Osteoblast (primary cell): Measurements from ENCODE around the gene NAV2. TPM values are rescaled to one million over a fixed set of nuclear protein-coding genes. Genes with fewer than 3 reads are reported as not detected.
A peak's percentile ranks its signal among the peaks of the same experiment; 100 is the strongest.

Source experiments
- DNase-seq: peaks from one replicate; pipeline ENCODE4 v3.0.0; 2011; ENCODE audit warnings: low spot score, mixed read lengths; ENCODE audit not compliant: insufficient read length; ENCODE audit errors: missing footprints
- H2AFZ ChIP-seq: 2 replicates; pipeline ENCODE4 v1.6.0; 2011; ENCODE audit warnings: mild to moderate bottlenecking, low read length
- H3K27ac ChIP-seq: 2 replicates; pipeline ENCODE4 v1.5.1; 2011; ENCODE audit warnings: mild to moderate bottlenecking, low read depth, low read length, moderate library complexity
- H3K27me3 ChIP-seq: 2 replicates; pipeline ENCODE4 v1.6.0; 2012; ENCODE audit warnings: mild to moderate bottlenecking, control low read depth, inconsistent platforms, low read length, moderate library complexity; ENCODE audit not compliant: insufficient read depth
- H3K36me3 ChIP-seq: 2 replicates; pipeline ENCODE4 v1.5.1; 2011; ENCODE audit warnings: mild to moderate bottlenecking, low read length, control low read depth, moderate library complexity; ENCODE audit not compliant: insufficient read depth
- H3K4me1 ChIP-seq: 2 replicates; pipeline ENCODE4 v1.5.1; 2011; ENCODE audit warnings: mild to moderate bottlenecking, low read length, control low read depth, moderate library complexity; ENCODE audit not compliant: insufficient read depth
- H3K4me2 ChIP-seq: 2 replicates; pipeline ENCODE4 v1.6.0; 2011; ENCODE audit warnings: mild to moderate bottlenecking, low read length; ENCODE audit not compliant: insufficient read depth
- H3K4me3 ChIP-seq: fragments of 200-600 bp; sonication (generic); 3 replicates; pipeline ENCODE4 v1.5.1; 2012; ENCODE audit warnings: mild to moderate bottlenecking, low read length, inconsistent platforms; ENCODE audit not compliant: insufficient read depth
- H3K79me2 ChIP-seq: 2 replicates; pipeline ENCODE4 v1.6.0; 2012; ENCODE audit warnings: mild to moderate bottlenecking, low read length, control low read depth, inconsistent platforms; ENCODE audit not compliant: insufficient read depth
- H3K9me3 ChIP-seq: 2 replicates; pipeline ENCODE4 v1.5.1; 2011; ENCODE audit warnings: low read depth, low read length, control low read depth
- H4K20me1 ChIP-seq: 2 replicates; pipeline ENCODE4 v1.6.0; 2012; ENCODE audit warnings: mild to moderate bottlenecking, low read length, control low read depth; ENCODE audit not compliant: insufficient read depth
- total RNA-seq: library from RNA; depleted of rRNA; stranded (reverse); fragments of >200 nt; gene quantifications from 2 replicates; pipeline ENCODE4 v1.2.3, GENCODE V29; 2012
- TF ChIP-seq, protein P1 (sequence below): IDR thresholded peaks from 2 replicates; pipeline ENCODE4 v1.5.1; 2011; ENCODE audit warnings: mild to moderate bottlenecking, low read depth, low read length, moderate library complexity; ENCODE audit errors: extremely low read depth

Gene NAV2
- total RNA-seq, 1 donor = 8.7 TPM

DNA sequence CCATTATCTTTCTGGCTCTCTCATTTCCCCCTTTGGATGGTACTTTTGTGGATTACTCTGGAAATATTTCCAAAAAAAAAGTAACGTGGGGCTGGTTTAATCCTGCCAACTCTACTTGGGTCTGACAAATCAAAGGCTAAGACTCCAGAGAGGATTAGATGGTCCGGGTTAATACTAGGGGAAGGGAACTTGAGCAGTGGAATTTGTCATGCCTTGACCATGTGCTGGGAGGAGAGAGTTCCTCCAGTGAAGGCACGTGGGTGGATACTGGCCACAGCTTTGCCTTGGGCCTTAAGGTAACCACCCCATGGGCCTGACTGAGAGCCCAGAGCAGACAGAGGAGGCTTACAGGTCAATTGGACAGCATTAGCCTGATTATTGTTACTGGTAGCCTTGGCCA lies 120.3 kb downstream of the NAV2 start:
- Histone ChIP-seq H3K27me3 (no peaks in the 10 kb centered on the region), H3K4me1 (no peaks in the 10 kb centered on the region), H3K4me3 (no peak overlapping the region), H4K20me1 (peaks cover 13% of the 10 kb centered on the region), H2AFZ (no peak overlapping the region), H3K4me2 (no peak overlapping the region), H3K27ac (no peak overlapping the region), H3K9me3 (no peaks in the 10 kb centered on the region), H3K79me2 (peaks cover 91% of the 10 kb centered on the region), H3K36me3 (peaks cover 18% of the 10 kb centered on the region)
- TF ChIP-seq, protein P1, sequence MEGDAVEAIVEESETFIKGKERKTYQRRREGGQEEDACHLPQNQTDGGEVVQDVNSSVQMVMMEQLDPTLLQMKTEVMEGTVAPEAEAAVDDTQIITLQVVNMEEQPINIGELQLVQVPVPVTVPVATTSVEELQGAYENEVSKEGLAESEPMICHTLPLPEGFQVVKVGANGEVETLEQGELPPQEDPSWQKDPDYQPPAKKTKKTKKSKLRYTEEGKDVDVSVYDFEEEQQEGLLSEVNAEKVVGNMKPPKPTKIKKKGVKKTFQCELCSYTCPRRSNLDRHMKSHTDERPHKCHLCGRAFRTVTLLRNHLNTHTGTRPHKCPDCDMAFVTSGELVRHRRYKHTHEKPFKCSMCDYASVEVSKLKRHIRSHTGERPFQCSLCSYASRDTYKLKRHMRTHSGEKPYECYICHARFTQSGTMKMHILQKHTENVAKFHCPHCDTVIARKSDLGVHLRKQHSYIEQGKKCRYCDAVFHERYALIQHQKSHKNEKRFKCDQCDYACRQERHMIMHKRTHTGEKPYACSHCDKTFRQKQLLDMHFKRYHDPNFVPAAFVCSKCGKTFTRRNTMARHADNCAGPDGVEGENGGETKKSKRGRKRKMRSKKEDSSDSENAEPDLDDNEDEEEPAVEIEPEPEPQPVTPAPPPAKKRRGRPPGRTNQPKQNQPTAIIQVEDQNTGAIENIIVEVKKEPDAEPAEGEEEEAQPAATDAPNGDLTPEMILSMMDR = no peak
- DNase-seq = no peak

GRCh38 chr11:19834771-19835170 lies 122.1 kb downstream of the NAV2 start:
- DNase-seq = peak; percentile 60
- Histone ChIP-seq H4K20me1 (peaks cover 8% of the 10 kb centered on the region), H3K27ac (no peak overlapping the region), H3K79me2 (peaks cover 91% of the 10 kb centered on the region), H3K9me3 (no peaks in the 10 kb centered on the region), H2AFZ (no peak overlapping the region), H3K27me3 (no peaks in the 10 kb centered on the region), H3K36me3 (peaks cover 18% of the 10 kb centered on the region), H3K4me2 (no peak overlapping the region), H3K4me1 (peaks cover 9% of the 10 kb centered on the region), H3K4me3 (no peak overlapping the region)
- TF ChIP-seq, protein P1 = no peak

DNA sequence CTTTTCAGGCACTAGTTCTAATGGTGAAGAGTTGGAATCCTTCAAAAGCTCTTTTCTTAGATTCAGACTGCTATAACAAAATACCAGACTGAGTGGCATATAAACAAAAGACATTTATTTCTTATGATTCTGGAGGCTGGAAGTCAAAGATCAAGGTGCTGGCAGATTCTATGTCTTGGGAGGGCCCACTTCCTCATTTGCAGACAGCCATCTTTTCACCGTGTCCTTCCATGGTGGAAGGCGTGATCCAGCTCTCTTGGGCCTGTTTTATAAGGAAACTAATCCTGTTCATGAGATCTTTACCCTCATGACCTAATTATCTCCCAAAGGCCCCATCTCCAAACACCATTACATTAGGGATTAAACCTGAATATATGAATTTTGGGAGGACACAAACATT lies 124.0 kb downstream of the NAV2 start:
- no peaks in the 10 kb centered on the region for H3K9me3 ChIP-seq
- peaks cover 9% of the 10 kb centered on the region for H3K4me1 ChIP-seq
- no peak for DNase-seq
- H3K4me2 ChIP-seq = no peak overlapping the region
- no peak overlapping the region for H2AFZ ChIP-seq
- H3K27me3 ChIP-seq = no peaks in the 10 kb centered on the region
- H3K36me3 ChIP-seq = peaks cover 18% of the 10 kb centered on the region
- TF ChIP-seq, protein P1 = no peak
- peaks cover 8% of the 10 kb centered on the region for H4K20me1 ChIP-seq
- H3K79me2 ChIP-seq = peaks cover 91% of the 10 kb centered on the region
- H3K4me3 ChIP-seq = no peak overlapping the region
- H3K27ac ChIP-seq = no peak overlapping the region

GRCh38 chr11:19838994-19839768 lies 126.5 kb downstream of the NAV2 start:
- Histone ChIP-seq H3K79me2 (peaks cover 91% of the 10 kb centered on the region), H3K27me3 (no peaks in the 10 kb centered on the region), H3K4me1 (peaks cover 20% of the 10 kb centered on the region), H3K27ac (peak overlapping the region; percentile 58), H3K4me2 (no peak overlapping the region), H3K4me3 (no peak overlapping the region), H3K36me3 (no peaks in the 10 kb centered on the region), H4K20me1 (peaks cover 9% of the 10 kb centered on the region), H2AFZ (no peak overlapping the region), H3K9me3 (no peaks in the 10 kb centered on the region)
- DNase-seq = no peak
- TF ChIP-seq, protein P1 = no peak
